Nephron progenitor cell (in vitro differentiated cells): ENCODE data around the gene NUTM1.
A peak's percentile ranks its signal among the peaks of the same experiment; 100 is the strongest.

Source experiments
- DNase-seq: peaks from one replicate; pipeline ENCODE4 v3.0.0; 2021
- H3K27ac Mint-ChIP-seq: 2 replicates; pipeline ENCODE4 v1.8.0; 2021; ENCODE audit warnings: mild to moderate bottlenecking, moderate library complexity, mixed read lengths
- H3K27me3 Mint-ChIP-seq: 2 replicates; pipeline ENCODE4 v1.8.0; 2021; ENCODE audit warnings: mild to moderate bottlenecking, low read depth, mixed read lengths; ENCODE audit not compliant: poor library complexity
- H3K36me3 Mint-ChIP-seq: 2 replicates; pipeline ENCODE4 v1.8.0; 2021; ENCODE audit warnings: low read depth, mixed read lengths
- H3K4me1 Mint-ChIP-seq: 2 replicates; pipeline ENCODE4 v1.8.0; 2021; ENCODE audit warnings: mixed read lengths
- H3K4me3 Mint-ChIP-seq: 2 replicates; pipeline ENCODE4 v1.8.0; 2021; ENCODE audit warnings: mild to moderate bottlenecking, moderate library complexity, mixed read lengths
- H3K9me3 Mint-ChIP-seq: 2 replicates; pipeline ENCODE4 v1.8.0; 2021; ENCODE audit warnings: mild to moderate bottlenecking, moderate library complexity, mixed read lengths
- CTCF ChIP-seq: fragments of 200-600 bp; sonication (generic); IDR thresholded peaks from 2 replicates; pipeline ENCODE4 v1.5.0; 2021; ENCODE audit warnings: antibody characterized with exemption

The NUTM1 gene, protein sequence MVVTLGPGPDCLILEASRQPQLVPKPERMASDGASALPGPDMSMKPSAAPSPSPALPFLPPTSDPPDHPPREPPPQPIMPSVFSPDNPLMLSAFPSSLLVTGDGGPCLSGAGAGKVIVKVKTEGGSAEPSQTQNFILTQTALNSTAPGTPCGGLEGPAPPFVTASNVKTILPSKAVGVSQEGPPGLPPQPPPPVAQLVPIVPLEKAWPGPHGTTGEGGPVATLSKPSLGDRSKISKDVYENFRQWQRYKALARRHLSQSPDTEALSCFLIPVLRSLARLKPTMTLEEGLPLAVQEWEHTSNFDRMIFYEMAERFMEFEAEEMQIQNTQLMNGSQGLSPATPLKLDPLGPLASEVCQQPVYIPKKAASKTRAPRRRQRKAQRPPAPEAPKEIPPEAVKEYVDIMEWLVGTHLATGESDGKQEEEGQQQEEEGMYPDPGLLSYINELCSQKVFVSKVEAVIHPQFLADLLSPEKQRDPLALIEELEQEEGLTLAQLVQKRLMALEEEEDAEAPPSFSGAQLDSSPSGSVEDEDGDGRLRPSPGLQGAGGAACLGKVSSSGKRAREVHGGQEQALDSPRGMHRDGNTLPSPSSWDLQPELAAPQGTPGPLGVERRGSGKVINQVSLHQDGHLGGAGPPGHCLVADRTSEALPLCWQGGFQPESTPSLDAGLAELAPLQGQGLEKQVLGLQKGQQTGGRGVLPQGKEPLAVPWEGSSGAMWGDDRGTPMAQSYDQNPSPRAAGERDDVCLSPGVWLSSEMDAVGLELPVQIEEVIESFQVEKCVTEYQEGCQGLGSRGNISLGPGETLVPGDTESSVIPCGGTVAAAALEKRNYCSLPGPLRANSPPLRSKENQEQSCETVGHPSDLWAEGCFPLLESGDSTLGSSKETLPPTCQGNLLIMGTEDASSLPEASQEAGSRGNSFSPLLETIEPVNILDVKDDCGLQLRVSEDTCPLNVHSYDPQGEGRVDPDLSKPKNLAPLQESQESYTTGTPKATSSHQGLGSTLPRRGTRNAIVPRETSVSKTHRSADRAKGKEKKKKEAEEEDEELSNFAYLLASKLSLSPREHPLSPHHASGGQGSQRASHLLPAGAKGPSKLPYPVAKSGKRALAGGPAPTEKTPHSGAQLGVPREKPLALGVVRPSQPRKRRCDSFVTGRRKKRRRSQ

GRCh38 chr15:34342737-34343575 is at the start of gene NUTM1, which contains the start of gene NOP10:
Gene NUTM1, plus strand, starts transcription at chr15:34343315. Its CDS starts 382 bp downstream, at chr15:34343697.
Gene NOP10, minus strand, starts transcription at chr15:34343136. Its CDS starts 63 bp downstream, at chr15:34343073.
- Mint-ChIP-seq H3K9me3 (peaks cover 4% of the 10 kb centered on the region), H3K27ac (peak within 1 kb of the TSS; percentile 82), H3K36me3 (peaks cover 22% of the 10 kb centered on the region), H3K27me3 (peaks cover 11% of the 10 kb centered on the region), H3K4me1 (peaks cover 23% of the 10 kb centered on the region), H3K4me3 (no peak within 1 kb of the TSS)
- peak; percentile 92 for DNase-seq
- TF ChIP-seq CTCF, result peak; percentile 93

GRCh38 chr15:34297059-34297458 is 46.1 kb upstream of the NUTM1 start:
- Mint-ChIP-seq H3K4me3 (no peak overlapping the region), H3K27me3 (peaks cover under 1% of the 10 kb centered on the region), H3K36me3 (peaks cover 8% of the 10 kb centered on the region), H3K9me3 (peaks cover 5% of the 10 kb centered on the region), H3K4me1 (no peaks in the 10 kb centered on the region), H3K27ac (no peak overlapping the region)
- DNase-seq, result no peak
- TF ChIP-seq CTCF, result no peak

- Mint-ChIP-seq H3K27me3 (no peaks in the 10 kb centered on the region), H3K4me3 (no peak overlapping the region), H3K4me1 (no peaks in the 10 kb centered on the region)
These were observed 42.1 kb upstream of the NUTM1 start for GRCh38 chr15:34301058-34301457.

DNA sequence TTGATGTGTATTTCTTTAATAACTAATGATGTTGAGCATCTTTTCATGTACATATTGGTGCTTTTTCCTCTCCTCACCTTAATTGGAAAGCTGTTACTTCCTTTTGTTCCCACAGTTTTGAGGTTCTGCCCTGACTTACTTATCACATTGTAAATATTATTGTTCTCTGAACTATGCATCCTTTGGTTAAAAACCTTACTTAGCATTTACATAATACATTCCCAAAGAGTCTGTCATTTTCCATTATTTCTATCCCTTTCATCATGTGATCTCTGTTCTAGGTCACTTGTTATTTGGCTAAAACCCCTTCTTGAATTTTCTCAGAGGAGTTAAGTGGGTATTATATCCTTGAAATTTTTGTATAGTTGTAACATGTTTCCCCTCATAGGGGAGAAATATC is 38.5 kb upstream of the NUTM1 start:
- peaks cover 3% of the 10 kb centered on the region for H3K9me3 Mint-ChIP-seq
- no peak for DNase-seq

More at GRCh38 chr15:34301058-34301457, 42.1 kb upstream of the NUTM1 start:
- H3K36me3 Mint-ChIP-seq, result peaks cover 14% of the 10 kb centered on the region
- DNase-seq, result no peak
- no peak for TF ChIP-seq CTCF
- H3K9me3 Mint-ChIP-seq, result peaks cover 3% of the 10 kb centered on the region
- no peak overlapping the region for H3K27ac Mint-ChIP-seq

More for the DNA sequence above, 38.5 kb upstream of the NUTM1 start:
- Mint-ChIP-seq H3K27me3 (no peaks in the 10 kb centered on the region), H3K36me3 (peaks cover 14% of the 10 kb centered on the region), H3K4me3 (no peak overlapping the region), H3K4me1 (no peaks in the 10 kb centered on the region), H3K27ac (no peak overlapping the region)
- no peak for TF ChIP-seq CTCF
